Heart left ventricle (tissue), 13 donors: ENCODE data around the gene ZNF621.

Experiments
- CTCF ChIP-seq, 12 donors: fragments of 200-600 bp; sonication (generic) in 4 of 12; IDR thresholded peaks; one replicate each; pipeline versions ENCODE4 v1.5.0 to v1.8.0; 2018 to 2022; ENCODE audit warnings: antibody characterized with exemption in 12 of 12, mild to moderate bottlenecking in 5 of 12
- POLR2A ChIP-seq, 2 donors: fragments of 450-650 bp; IDR thresholded peaks; one replicate each; pipeline ENCODE4 v1.6.1; 2017; ENCODE audit warnings: antibody characterized with exemption in 2 of 2, mild to moderate bottlenecking in 2 of 2, moderate library complexity in 2 of 2
- donor health status: ischemic (EF 13 %, LVEDD 7.1; RV severe dilation, severe dysfunction).
- donor health status: DM: no; HTN: yes; CAD: no.
- donor health status: DM: no; HTN: no; CAD: no.
- donor health status: ischemic (EF 25% LVEDD 6.9; RV normal size, moderate dysfunction).
- donor health status: ischemic (EF 25% LVEDD 5.7; RV mildly dilated, moderate dysfunction).
- donor health status: ischemic (EF 35%, LVEDD 5.7; RV mildly dilated, moderate dysfunction).
- donor health status: nonischemic (EF 11% LVEDD 7.7; RV severe dilation, severe dysfunction).
- donor health status: DM: yes; HTN: yes; CAD: no.
- donor health status: PGD.
- donor health status: ischemic (EF 29% LVEDD 5.4; RV normal size, mild dysfunction).
- donor health status: nonischemic (EF 23%, LVEDD 6.1; RV moderate dilation, normal function).

- TF ChIP-seq CTCF (IDR thresholded peaks at IDR 0.05): no peak
- TF ChIP-seq POLR2A (IDR thresholded peaks at IDR 0.05): no peak
Measured at GRCh38 chr3:40566694-40567093, 41.9 kb downstream of the ZNF621 start.
